ENCODE measurements around the gene R3HDML. TPM values are rescaled to one million over a fixed set of nuclear protein-coding genes. Genes with fewer than 3 reads are reported as not detected.
A peak's percentile ranks its signal among the peaks of the same experiment; 100 is the strongest.
"Not testable (repeated sequence)": the region's sequence is repeated elsewhere in the genome, so short reads cannot be mapped to it uniquely, and the experiment has no call there.

R3HDML gene
- total RNA-seq = not detected

- no peak for DNase-seq
Measured at GRCh38 chr20:44336725-44337380, at the start of gene R3HDML. Gene R3HDML, plus strand, starts transcription at chr20:44337043. Its CDS starts 115 bp downstream, at chr20:44337158.

GRCh38 chr20:44287272-44288097 lies 49.4 kb upstream of the R3HDML start:
- DNase-seq = no peak

GRCh38 chr20:44288252-44288651 lies 48.6 kb upstream of the R3HDML start:
- DNase-seq = no peak

- no peak for DNase-seq
Measured at GRCh38 chr20:44291754-44292153, 45.1 kb upstream of the R3HDML start.

- DNase-seq = no peak
Measured at GRCh38 chr20:44296011-44296410, 40.8 kb upstream of the R3HDML start.

- no peak for DNase-seq
Measured at GRCh38 chr20:44297721-44298120, 39.1 kb upstream of the R3HDML start.

- not testable (repeated sequence) for DNase-seq
Measured at GRCh38 chr20:44299011-44299535, 37.8 kb upstream of the R3HDML start.

- no peak for DNase-seq
Measured at GRCh38 chr20:44301285-44301684, 35.6 kb upstream of the R3HDML start.

- no peak for DNase-seq
Measured at GRCh38 chr20:44302026-44302669, 34.7 kb upstream of the R3HDML start.

- DNase-seq = no peak
Measured at GRCh38 chr20:44302736-44303135, 34.1 kb upstream of the R3HDML start.

GRCh38 chr20:44304383-44304782 lies 32.5 kb upstream of the R3HDML start:
- DNase-seq = no peak

- DNase-seq = no peak
Measured at GRCh38 chr20:44306927-44307326, 29.9 kb upstream of the R3HDML start.

- peak; percentile 17 for DNase-seq
Measured at GRCh38 chr20:44309763-44310663, 26.8 kb upstream of the R3HDML start.

- peak; percentile 93 for DNase-seq
Measured at GRCh38 chr20:44310664-44311639, 25.9 kb upstream of the R3HDML start, which contains the start of gene FITM2. Gene FITM2, minus strand, starts transcription at chr20:44311202. Its CDS starts 54 bp downstream, at chr20:44311148.

- DNase-seq = no peak
Measured at GRCh38 chr20:44314870-44315269, 22.0 kb upstream of the R3HDML start.

- DNase-seq = no peak
Measured at GRCh38 chr20:44319839-44320422, 16.9 kb upstream of the R3HDML start.

- no peak for DNase-seq
Measured at GRCh38 chr20:44324343-44324742, 12.5 kb upstream of the R3HDML start.

- DNase-seq = no peak
Measured at GRCh38 chr20:44326391-44327159, 10.3 kb upstream of the R3HDML start.

GRCh38 chr20:44327748-44328147 lies 9.1 kb upstream of the R3HDML start:
- not testable (repeated sequence) for DNase-seq

Data from skin of body (tissue), 2 donors.